Daoy (cell line): Measurements from ENCODE around the gene SH3GL1. TPM values are rescaled to one million over a fixed set of nuclear protein-coding genes. Genes with fewer than 3 reads are reported as not detected.

Experiments
- DNase-seq: peaks from one replicate; pipeline ENCODE4 v3.0.0-alpha.2; 2015; ENCODE audit warnings: low read depth
- total RNA-seq: library from RNA; depleted of rRNA; stranded (reverse); fragments of >200 nt; shearing (Covaris generic); gene quantifications from 2 replicates; pipeline ENCODE4 v1.2.3, GENCODE V29; 2014

The SH3GL1 gene
- total RNA-seq, 1 experiment from 2014 or later, result 52.8 TPM

DNA sequence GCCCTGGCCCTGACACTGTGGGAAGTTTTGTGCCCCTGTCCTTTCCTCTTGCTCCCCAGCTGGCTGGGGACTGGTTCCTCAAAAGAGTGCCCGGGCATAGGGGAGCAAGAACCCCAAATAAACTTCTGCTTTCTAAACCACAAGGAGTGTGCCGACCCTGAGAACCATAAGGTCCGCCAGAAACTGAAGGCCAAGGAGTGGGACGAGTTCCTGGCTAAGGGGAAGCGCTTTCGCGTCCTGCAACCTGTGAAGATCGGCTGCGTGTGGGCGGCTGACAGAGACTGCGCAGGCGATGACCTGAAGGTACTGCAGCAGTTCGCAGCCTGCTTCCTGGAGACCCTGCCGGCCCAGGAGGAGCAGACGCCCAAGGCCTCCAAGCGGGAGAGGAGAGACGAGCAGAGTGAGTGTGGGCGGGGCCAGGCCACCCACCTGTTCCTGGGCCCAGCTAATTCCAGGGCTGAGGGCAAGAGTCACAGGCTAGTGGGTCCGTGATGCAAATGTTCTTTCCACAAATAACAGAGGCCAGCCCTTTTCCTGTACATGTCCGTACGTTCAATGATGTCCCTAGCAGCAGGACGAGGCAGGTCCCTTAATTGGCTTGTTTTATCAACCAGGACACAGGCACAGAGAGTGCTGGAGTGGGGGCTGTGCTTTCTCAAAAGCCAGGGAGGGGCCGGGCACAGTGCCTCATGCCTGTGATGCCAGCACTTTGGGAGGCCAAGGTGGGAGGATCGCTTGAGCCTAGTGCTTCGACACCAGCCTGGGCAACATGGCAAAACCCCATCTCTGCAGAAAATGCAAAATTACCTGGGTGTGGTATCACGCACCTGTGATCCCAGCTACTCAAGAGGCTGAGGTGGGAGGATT, 31.7 kb upstream of the SH3GL1 start:
- DNase-seq, result no peak

DNA sequence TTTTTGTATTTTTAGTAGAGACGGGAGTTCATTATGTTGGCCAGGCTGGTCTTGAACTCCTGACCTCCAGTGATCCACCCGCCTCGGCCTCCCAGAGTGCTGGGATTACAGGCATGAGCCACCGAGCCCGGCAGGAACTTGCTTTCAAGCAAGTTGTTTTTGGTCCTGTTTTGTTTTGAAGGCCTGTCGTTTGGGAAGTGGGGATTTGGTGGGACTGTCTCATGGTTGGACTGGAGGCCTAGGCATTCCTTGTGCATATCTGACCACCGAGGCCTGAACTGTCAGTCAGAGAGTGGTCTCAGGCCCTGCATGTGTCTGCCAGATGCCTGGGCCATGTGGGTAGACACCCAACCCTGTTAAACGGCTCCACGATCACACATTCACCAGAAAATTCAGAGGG, 30.9 kb upstream of the SH3GL1 start:
- DNase-seq, result no peak

DNA sequence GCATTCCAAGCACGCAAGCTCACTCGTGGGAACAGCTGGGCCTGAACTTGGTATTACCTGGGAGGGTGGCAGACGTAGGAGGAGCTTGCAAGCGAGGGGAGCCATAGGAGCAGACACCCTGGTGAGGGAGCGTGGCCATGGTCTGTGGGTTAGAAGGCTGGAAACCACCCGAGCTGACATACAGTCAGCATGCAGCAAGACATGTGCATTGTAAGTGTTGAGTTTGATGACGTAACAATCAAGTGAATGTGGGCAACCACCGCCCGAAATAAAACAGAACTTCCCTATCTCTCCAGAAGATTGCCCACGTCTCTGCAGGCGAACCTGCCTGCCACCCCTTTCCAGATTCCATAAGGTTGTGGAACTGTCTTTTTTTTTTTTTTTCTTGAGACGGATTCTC, 30.4 kb upstream of the SH3GL1 start:
- DNase-seq, result no peak

GRCh38 chr19:4429771-4430171, 29.4 kb upstream of the SH3GL1 start:
- no peak for DNase-seq

GRCh38 chr19:4429256-4429655, 28.9 kb upstream of the SH3GL1 start:
- DNase-seq, result no peak

- DNase-seq, result no peak
Measured at GRCh38 chr19:4428326-4428975, 28.1 kb upstream of the SH3GL1 start.

DNA sequence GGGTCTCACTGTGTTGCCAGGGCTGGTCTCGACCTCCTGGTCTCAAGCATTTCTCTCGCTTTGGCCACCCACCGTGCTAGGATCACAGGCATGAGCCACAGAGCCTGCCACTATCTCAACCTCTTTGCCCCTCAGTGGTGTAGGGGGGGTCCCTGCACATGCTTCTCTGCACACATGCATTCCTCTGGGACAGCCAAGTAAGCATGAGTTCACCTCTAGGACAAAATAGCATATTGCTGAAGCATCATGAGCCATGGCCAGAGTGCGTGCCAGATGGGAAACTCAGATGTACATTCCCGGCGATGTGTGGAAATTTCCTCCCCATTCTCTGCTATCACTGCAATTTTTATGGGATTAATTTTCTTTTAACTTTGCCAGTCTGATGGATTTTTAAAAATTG, 25.2 kb upstream of the SH3GL1 start:
- DNase-seq, result peak; percentile 51

DNA sequence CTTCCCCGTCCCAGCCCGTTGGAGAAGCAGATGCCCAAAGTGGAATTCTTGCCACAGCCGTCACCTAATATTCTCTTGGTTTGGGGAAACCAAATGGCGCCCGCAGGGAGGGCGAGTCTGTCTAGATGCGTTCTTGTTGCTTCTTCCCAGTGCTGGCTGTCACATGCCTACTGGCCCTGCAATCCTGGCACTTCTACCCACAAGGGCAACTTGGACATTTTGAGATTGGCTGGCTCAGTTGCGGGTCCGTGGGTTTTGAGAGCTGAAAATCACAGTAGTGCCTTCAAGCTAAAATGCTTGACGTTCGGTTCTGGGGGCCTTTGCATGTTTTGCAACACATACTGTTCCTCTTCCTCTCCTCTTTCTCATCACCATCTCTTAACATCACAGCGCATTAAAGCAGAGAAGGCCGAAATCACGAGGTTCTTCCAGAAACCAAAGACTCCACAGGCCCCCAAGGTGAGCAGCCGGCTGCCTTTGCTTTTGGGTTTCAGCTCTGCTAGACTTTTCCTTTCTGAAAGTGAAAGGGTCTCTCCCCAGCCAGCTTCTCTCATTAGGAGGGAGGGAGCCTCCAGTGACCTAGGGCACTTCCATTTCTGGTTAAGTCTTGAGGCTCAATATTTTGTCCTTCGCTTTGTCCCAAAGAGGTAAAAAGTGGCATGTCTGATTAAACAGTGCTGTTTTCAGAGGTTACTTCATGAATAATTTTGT, 23.2 kb upstream of the SH3GL1 start:
- DNase-seq, result no peak

DNA sequence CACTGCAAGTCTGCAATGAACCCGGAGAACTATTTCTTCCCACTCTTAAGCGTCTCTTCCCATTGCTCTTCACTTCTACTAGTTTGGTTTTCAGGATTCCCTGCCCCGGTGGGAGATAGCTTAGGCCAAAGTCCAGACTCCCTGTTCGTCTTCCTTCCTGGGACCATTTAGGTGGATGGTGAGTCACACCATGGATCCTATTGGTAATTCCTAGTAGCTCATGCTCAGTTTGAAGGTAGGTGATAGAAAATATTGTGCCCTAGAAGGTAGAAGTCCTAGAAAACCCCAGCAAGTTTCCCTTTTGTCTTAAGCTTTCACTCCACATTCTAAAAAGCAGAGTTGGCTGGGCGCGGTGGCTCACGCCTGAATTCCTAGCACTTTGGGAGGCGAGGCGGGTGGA, 15.9 kb upstream of the SH3GL1 start:
- no peak for DNase-seq

DNA sequence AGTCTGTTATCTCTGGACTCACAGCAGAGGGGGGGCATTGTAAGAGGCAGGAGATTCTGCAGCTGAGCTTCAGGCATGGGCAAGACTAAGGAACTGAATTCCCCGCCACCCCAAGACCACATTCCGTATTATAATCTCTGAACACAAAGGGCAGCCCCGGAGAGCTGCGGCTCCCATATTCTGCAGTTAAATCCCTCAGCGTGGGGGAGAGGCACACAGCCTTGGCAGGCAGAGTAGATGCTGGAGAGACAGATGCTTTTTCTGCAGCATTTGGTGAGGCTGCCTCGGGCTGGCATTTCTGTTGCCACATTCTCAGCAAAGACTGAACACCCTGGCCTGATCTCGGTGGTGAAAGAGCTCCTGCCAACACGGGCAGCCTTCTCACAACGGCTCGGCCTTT, 15.0 kb upstream of the SH3GL1 start:
- DNase-seq, result no peak

- no peak for DNase-seq
Measured at GRCh38 chr19:4414800-4415321, 14.5 kb upstream of the SH3GL1 start.

- DNase-seq, result peak; percentile 29
Measured at GRCh38 chr19:4414144-4414799, 13.9 kb upstream of the SH3GL1 start.

DNA sequence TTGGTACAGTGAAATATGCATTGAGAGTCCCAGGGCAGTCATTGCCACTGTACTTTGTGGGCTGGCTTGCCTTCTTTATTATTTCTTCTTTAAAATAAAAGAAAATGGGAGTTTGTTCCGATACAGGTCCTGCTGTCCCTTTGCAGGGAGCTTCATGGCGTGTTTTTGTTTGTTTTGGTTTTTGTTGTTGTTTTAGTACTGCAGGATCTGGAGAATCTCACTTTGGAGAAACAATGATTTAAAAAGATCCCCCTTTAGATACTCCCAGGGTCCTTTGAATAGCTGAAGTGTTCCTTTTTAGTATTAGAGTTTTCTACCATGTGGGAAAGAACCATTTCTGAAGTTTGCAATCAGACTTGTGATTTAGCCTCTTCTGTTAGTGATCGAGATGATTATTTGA, 13.2 kb upstream of the SH3GL1 start:
- DNase-seq, result no peak

DNA sequence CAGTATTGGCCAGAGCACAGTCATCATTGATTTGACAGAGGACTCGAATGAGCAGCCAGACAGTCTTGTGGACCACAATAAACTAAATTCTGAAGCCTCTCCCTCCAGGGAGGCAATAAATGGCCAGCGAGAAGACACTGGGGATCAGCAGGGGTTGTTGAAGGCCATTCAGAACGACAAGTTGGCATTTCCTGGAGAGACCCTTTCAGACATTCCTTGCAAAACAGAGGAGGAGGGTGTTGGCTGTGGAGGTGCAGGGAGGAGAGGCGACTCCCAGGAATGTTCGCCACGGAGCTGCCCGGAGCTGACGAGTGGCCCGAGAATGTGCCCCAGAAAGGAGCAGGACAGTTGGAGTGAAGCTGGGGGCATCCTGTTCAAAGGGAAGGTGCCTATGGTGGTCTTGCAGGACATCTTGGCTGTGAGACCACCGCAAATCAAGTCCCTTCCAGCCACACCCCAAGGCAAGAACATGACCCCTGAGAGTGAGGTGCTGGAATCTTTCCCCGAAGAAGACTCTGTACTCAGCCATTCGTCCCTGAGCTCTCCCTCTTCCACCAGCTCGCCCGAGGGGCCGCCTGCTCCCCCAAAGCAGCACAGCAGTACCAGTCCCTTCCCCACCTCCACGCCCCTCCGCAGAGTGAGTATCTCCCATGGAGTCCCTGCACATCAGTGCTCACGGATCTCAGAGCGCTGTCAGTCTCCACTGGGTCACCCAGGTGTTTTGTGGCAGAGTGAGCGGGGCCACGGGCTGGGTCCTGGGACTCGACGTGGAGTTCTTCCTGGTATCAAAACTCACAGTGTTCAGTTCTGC, 9.0 kb upstream of the SH3GL1 start:
- no peak for DNase-seq

DNA sequence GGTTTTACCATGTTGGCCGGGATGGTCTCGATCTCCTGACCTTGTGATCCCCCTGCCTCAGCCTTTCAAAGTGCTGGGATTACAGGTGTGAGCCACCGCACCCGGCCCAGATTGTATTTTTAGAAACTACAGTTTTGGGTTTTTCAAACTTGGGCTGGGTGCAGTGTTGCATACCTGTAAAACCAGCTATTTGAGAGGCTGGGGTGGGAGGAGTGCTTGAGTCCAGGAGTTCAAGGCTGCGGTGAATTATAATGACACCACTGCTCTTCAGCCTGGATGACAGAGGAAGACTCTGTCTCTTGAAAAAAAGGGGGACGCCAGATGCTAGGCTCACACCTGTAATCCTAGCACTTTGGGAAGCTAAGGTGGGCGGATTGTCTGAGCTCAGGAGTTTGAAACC, 6.3 kb upstream of the SH3GL1 start:
- no peak for DNase-seq

GRCh38 chr19:4405977-4406376, 5.6 kb upstream of the SH3GL1 start:
- DNase-seq, result no peak

- peak; percentile 19 for DNase-seq
Measured at GRCh38 chr19:4403005-4403761, 2.8 kb upstream of the SH3GL1 start.

GRCh38 chr19:4402171-4403004, 2.0 kb upstream of the SH3GL1 start, which contains the start of gene CHAF1A:
Gene CHAF1A (plus strand): TSS chr19:4402640. CDS start chr19:4402763, 123 bp downstream.
- DNase-seq, result peak; percentile 100

DNA sequence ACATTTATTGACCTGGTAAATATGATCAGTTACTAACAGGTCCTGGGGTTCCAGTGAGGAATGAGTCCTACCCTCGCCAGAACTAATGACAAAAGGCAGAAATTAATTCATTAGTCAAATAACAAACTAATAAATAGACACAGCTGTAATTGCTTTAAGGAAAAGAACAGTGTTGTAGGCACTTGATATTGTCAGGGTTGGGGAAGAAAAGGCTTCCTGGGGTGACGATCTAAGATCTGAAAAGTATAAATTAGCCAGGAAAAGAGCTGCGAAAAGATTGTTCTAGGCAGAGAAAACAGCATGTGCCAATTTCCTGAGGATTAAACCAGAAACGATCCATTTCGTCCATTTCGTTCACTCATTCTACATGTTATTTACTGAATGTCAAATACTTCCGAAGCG, 1.4 kb upstream of the SH3GL1 start:
- DNase-seq, result no peak
